ENCODE data around the gene GTF2F1. TPM values are rescaled to one million over a fixed set of nuclear protein-coding genes. Genes with fewer than 3 reads are reported as not detected.

The GTF2F1 gene
- total RNA-seq, 1 donor, result 33.6 TPM

DNA sequence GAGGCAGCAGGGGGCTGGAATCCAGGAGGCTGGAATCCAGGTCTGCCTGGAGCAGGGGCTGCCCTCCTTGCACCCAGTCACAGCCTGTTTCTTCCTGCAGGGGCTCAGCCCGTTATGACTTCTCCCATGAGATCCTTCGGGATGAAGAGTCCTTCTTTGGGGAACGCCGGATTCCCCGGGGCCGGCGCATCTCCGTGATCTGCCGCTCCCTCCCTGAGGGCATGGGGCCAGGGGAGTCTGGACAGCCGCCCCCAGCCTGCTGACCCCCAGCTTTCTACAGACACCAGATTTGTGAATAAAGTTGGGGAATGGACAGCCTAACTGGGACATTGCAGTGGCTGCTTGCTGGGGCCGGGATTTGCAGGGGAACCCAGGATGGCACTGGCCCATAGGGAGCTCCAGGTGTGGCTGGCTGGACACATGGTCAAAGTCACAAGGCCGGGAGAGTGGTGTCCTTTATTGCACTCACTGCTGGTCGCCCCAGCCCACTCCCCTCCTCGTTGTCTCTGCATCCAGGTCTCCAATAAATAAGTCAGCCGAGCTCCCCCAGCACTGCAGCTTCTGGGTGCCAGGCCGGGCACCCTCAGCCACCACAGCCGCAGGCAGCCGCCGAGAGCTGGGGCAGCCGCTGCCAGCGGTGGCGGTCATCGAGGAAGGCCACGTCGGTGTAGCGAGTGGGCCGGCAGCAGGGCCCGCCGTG, 18.1 kb downstream of the GTF2F1 start:
- H3K4me3 ChIP-seq (ENCODE audit: low read depth, low read length), result no peak overlapping the region
- TF ChIP-seq, protein P1, sequence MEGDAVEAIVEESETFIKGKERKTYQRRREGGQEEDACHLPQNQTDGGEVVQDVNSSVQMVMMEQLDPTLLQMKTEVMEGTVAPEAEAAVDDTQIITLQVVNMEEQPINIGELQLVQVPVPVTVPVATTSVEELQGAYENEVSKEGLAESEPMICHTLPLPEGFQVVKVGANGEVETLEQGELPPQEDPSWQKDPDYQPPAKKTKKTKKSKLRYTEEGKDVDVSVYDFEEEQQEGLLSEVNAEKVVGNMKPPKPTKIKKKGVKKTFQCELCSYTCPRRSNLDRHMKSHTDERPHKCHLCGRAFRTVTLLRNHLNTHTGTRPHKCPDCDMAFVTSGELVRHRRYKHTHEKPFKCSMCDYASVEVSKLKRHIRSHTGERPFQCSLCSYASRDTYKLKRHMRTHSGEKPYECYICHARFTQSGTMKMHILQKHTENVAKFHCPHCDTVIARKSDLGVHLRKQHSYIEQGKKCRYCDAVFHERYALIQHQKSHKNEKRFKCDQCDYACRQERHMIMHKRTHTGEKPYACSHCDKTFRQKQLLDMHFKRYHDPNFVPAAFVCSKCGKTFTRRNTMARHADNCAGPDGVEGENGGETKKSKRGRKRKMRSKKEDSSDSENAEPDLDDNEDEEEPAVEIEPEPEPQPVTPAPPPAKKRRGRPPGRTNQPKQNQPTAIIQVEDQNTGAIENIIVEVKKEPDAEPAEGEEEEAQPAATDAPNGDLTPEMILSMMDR (IDR thresholded peaks at IDR 0.05; ENCODE audit: insufficient read depth, low read length), result no peak
- DNase-seq (ENCODE audit: low read depth), result no peak

DNA sequence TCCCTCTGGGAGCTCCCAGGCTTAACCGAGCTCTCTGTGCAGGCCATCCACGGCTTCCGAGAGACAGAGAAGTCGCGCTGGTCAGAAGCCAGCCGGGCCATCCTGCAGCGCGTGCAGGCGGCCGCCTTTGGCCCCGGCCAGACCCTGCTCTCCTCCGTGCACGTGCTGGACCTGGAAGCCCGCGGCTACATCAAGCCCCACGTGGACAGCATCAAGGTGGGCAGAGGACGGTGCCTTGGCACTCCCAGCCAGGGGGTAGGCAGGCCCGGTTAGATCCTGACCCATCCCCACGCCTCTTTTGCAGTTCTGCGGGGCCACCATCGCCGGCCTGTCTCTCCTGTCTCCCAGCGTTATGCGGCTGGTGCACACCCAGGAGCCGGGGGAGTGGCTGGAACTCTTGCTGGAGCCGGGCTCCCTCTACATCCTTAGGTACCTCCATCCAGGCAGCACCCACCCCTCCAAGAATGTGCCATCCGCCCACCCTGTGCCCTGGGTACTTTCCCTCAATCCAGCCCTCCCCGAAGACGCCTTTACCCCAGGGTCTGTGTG, 18.7 kb downstream of the GTF2F1 start:
- DNase-seq (ENCODE audit: low read depth), result no peak
- peak overlapping the region; percentile 70 for H3K4me3 ChIP-seq (ENCODE audit: low read depth, low read length)
- TF ChIP-seq, protein P1 (IDR thresholded peaks at IDR 0.05; ENCODE audit: insufficient read depth, low read length), result no peak

DNA sequence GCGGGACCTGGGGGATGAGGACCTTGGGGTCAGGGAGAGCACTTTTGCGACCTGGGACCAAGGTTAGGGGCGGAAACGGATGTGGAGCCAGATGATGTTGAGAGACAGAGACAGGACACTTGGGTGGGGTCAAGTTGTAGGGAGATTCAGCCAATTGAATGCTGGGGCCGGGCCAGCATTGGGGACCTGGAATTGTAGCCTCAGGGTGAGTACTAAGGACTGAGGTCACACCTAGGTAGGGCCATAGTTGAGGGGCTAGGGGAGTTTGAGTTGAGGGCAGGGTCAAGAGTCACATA, 19.2 kb downstream of the GTF2F1 start:
- peak overlapping the region; percentile 70 for H3K4me3 ChIP-seq (ENCODE audit: low read depth, low read length)
- TF ChIP-seq, protein P1 (IDR thresholded peaks at IDR 0.05; ENCODE audit: insufficient read depth, low read length), result no peak
- no peak for DNase-seq (ENCODE audit: low read depth)

DNA sequence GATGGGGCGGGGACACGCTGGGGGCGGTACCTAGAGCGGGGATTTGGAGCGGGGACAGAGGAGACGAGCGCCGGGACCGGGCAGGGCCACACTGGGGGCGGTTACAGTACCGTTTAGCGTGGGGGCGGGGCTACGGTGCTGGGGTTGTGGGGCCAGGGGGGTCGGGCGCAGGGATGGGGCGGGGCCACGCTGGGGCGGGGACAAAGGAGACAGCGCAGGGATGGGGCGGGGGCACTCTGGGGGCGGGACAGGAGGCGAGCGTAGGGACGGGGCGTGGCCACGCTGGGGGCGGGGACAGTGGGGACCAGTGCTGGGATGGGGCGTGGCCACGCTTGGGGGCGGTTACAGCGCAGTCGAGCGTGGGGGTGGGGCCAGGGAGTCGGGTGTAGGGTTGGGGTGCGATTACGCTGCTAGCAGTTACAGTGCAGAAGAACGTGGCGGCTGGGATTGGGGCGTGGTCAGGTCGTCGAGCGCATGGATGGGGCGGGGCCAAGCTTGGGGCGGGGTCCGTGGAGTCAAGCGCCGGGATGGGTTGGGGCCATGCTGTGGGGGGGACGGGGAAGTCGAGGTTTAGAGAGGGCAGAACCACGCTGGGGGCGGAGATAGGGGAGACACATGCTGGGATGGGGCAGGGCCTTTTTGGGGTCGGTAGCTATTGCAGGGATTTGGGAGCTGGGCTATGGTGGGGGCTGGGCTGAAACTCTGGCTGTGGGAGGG, 19.7 kb downstream of the GTF2F1 start:
- TF ChIP-seq, protein P1 (IDR thresholded peaks at IDR 0.05; ENCODE audit: insufficient read depth, low read length), result no peak
- H3K4me3 ChIP-seq (ENCODE audit: low read depth, low read length), result peak overlapping the region; percentile 83
- peak; percentile 97 for DNase-seq (ENCODE audit: low read depth)

DNA sequence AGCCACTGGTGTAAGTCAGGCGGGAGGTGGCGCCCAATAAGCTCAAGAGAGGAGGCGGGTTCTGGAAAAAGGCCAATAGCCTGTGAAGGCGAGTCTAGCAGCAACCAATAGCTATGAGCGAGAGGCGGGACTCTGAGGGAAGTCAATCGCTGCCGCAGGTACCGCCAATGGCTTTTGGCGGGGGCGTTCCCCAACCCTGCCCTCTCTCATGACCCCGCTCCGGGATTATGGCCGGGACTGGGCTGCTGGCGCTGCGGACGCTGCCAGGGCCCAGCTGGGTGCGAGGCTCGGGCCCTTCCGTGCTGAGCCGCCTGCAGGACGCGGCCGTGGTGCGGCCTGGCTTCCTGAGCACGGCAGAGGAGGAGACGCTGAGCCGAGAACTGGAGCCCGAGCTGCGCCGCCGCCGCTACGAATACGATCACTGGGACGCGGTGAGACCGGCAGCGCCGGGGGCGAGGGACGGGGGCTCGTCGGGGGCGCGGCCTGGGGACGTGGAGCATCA, 20.3 kb downstream of the GTF2F1 start, which contains the start of gene ALKBH7:
Gene ALKBH7 (plus strand): TSS at position 201 of the 502 bp plus-strand sequence. CDS start 27 bp downstream, at position 228.
- H3K4me3 ChIP-seq (ENCODE audit: low read depth, low read length), result peak within 1 kb of the TSS; percentile 83
- TF ChIP-seq, protein P1 (IDR thresholded peaks at IDR 0.05; ENCODE audit: insufficient read depth, low read length), result no peak
- peak; percentile 100 for DNase-seq (ENCODE audit: low read depth)

DNA sequence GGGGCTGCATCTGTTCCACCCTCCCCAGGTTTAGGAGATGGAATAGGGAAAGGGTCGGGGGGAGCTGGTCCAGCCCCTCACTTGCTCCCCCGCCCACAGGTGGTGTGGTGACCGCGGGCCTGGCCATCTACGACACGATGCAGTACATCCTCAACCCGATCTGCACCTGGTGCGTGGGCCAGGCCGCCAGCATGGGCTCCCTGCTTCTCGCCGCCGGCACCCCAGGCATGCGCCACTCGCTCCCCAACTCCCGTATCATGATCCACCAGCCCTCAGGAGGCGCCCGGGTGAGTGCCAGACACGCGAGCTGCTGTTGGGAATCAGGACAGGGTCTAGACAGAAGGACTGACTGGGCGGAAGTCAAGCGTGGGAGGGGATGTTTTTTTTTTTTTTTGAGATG, 28.6 kb downstream of the GTF2F1 start:
- H3K4me3 ChIP-seq (ENCODE audit: low read depth, low read length), result no peak overlapping the region
- TF ChIP-seq, protein P1 (IDR thresholded peaks at IDR 0.05; ENCODE audit: insufficient read depth, low read length), result no peak
- no peak for DNase-seq (ENCODE audit: low read depth)
